Uterus (tissue), 2 donors: ENCODE data around the gene TRIM37.
"Not testable (repeated sequence)": the region's sequence is repeated elsewhere in the genome, so short reads cannot be mapped to it uniquely, and the experiment has no call there.

Experiments
- POLR2A ChIP-seq, 2 donors: fragments of 450-650 bp; IDR thresholded peaks; one replicate each; pipeline ENCODE4 v1.6.1; 2016; ENCODE audit warnings: antibody characterized with exemption in 2 of 2, mild to moderate bottlenecking in 1 of 2, moderate library complexity in 1 of 2
- TF ChIP-seq, protein P1 (sequence below), 4 experiments: fragments of 200-600 bp in 2 of 4; fragments of 450-650 bp in 2 of 4; sonication (generic) in 2 of 4; IDR thresholded peaks; one replicate each; pipeline ENCODE4 v1.5.1; 2016 to 2019; ENCODE audit warnings: antibody characterized with exemption in 4 of 4, mild to moderate bottlenecking in 2 of 4, moderate library complexity in 1 of 4

- TF ChIP-seq, protein P1, sequence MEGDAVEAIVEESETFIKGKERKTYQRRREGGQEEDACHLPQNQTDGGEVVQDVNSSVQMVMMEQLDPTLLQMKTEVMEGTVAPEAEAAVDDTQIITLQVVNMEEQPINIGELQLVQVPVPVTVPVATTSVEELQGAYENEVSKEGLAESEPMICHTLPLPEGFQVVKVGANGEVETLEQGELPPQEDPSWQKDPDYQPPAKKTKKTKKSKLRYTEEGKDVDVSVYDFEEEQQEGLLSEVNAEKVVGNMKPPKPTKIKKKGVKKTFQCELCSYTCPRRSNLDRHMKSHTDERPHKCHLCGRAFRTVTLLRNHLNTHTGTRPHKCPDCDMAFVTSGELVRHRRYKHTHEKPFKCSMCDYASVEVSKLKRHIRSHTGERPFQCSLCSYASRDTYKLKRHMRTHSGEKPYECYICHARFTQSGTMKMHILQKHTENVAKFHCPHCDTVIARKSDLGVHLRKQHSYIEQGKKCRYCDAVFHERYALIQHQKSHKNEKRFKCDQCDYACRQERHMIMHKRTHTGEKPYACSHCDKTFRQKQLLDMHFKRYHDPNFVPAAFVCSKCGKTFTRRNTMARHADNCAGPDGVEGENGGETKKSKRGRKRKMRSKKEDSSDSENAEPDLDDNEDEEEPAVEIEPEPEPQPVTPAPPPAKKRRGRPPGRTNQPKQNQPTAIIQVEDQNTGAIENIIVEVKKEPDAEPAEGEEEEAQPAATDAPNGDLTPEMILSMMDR (IDR thresholded peaks at IDR 0.05), result not testable (repeated sequence)
- TF ChIP-seq POLR2A (IDR thresholded peaks at IDR 0.05), result not testable (repeated sequence)
Observed at GRCh38 chr17:59138339-59138738, 31.7 kb upstream of the TRIM37 start.
